DOHH2 (cell line): ENCODE data around the gene CAPZB.

Experiments used
- H3F3A ChIP-seq: fragments of 200-600 bp; sonication (generic), shearing (Covaris generic); 2 replicates; pipeline ENCODE4 v1.6.0; 2016; ENCODE audit warnings: antibody characterized with exemption, mild to moderate bottlenecking; ENCODE audit not compliant: control insufficient read depth, insufficient read depth
- H3K27ac ChIP-seq: fragments of 200-600 bp; sonication (generic); 2 replicates; pipeline ENCODE4 v1.5.1; 2014; ENCODE audit warnings: low read depth, mild to moderate bottlenecking, low read length, moderate library complexity
- H3K27me3 ChIP-seq: fragments of 200-600 bp; sonication (generic); 2 replicates; pipeline ENCODE4 v1.6.1; 2014; ENCODE audit warnings: mild to moderate bottlenecking, low read length, mixed read lengths; ENCODE audit not compliant: control insufficient read depth
- H3K36me3 ChIP-seq: fragments of 200-600 bp; sonication (generic); 2 replicates; pipeline ENCODE4 v1.6.1; 2014; ENCODE audit warnings: mild to moderate bottlenecking, low read length, moderate library complexity, mixed read lengths; ENCODE audit not compliant: control insufficient read depth
- H3K4me1 ChIP-seq: fragments of 200-600 bp; sonication (generic); 2 replicates; pipeline ENCODE4 v1.6.1; 2014; ENCODE audit warnings: mild to moderate bottlenecking, low read length, mixed read lengths; ENCODE audit not compliant: control insufficient read depth
- H3K4me2 ChIP-seq: fragments of 200-600 bp; sonication (generic); 2 replicates; pipeline ENCODE4 v1.6.0; 2014; ENCODE audit warnings: mild to moderate bottlenecking, low read length, moderate library complexity
- H3K4me3 ChIP-seq: fragments of 200-600 bp; sonication (generic); 2 replicates; pipeline ENCODE4 v1.5.1; 2014; ENCODE audit warnings: mild to moderate bottlenecking, low read length, mixed read lengths
- H3K79me2 ChIP-seq: fragments of 200-600 bp; sonication (generic); 2 replicates; pipeline ENCODE4 v1.6.1; 2014; ENCODE audit warnings: mild to moderate bottlenecking, low read length, mixed read lengths; ENCODE audit not compliant: control insufficient read depth
- H3K9me2 ChIP-seq: fragments of 200-600 bp; sonication (generic); replicated peaks from 2 replicates; pipeline ENCODE4 v1.6.1; 2014; ENCODE audit warnings: mild to moderate bottlenecking, low read length, mixed read lengths; ENCODE audit not compliant: control insufficient read depth
- H3K9me3 ChIP-seq: fragments of 200-600 bp; sonication (generic); 2 replicates; pipeline ENCODE4 v1.6.1; 2014; ENCODE audit warnings: antibody characterized with exemption, low read length, mixed read lengths; ENCODE audit not compliant: control insufficient read depth, insufficient read depth
- H4K20me1 ChIP-seq: fragments of 200-600 bp; sonication (generic); 2 replicates; pipeline ENCODE4 v1.6.0; 2014; ENCODE audit warnings: low read depth, mild to moderate bottlenecking, antibody characterized with exemption, low read length, moderate library complexity; ENCODE audit not compliant: control insufficient read depth, insufficient read depth
- CTCF ChIP-seq: fragments of 200-600 bp; sonication (generic); IDR thresholded peaks from one replicate; pipeline ENCODE4 v1.5.1; 2014; ENCODE audit warnings: antibody characterized with exemption, mild to moderate bottlenecking, low read depth, low read length; ENCODE audit not compliant: poor library complexity, severe bottlenecking
- EZH2phosphoT487 ChIP-seq: fragments of 200-600 bp; sonication (generic); IDR thresholded peaks from 2 replicates; pipeline ENCODE4 v1.6.1; 2017; ENCODE audit warnings: borderline replicate concordance, mild to moderate bottlenecking, antibody characterized with exemption, low read length, moderate library complexity, mixed read lengths

The CAPZB gene

GRCh38 chr1:19319196-19319595 lies 166.1 kb downstream of the CAPZB start:
- Histone ChIP-seq H3K4me3 (no peak overlapping the region), H3K27me3 (no peaks in the 10 kb centered on the region), H4K20me1 (no peaks in the 10 kb centered on the region), H3F3A (peaks cover 15% of the 10 kb centered on the region), H3K79me2 (peaks cover 2% of the 10 kb centered on the region; the same call in 1 of the 2 replicates), H3K4me2 (no peak overlapping the region), H3K27ac (no peak overlapping the region), H3K9me2 (no peaks in the 10 kb centered on the region), H3K4me1 (peaks cover 34% of the 10 kb centered on the region), H3K36me3 (peaks cover 8% of the 10 kb centered on the region), H3K9me3 (no peaks in the 10 kb centered on the region)
- TF ChIP-seq EZH2phosphoT487 (no peak), CTCF (no peak)

GRCh38 chr1:19317126-19317910 lies 168.0 kb downstream of the CAPZB start:
- no peaks in the 10 kb centered on the region for H3K9me2 ChIP-seq
- H3K4me1 ChIP-seq = peaks cover 52% of the 10 kb centered on the region
- peaks cover 8% of the 10 kb centered on the region for H3K36me3 ChIP-seq
- H3K27me3 ChIP-seq = no peaks in the 10 kb centered on the region
- no peak overlapping the region for H3K4me3 ChIP-seq
- H3K27ac ChIP-seq = no peak overlapping the region
- H3F3A ChIP-seq = peaks cover 30% of the 10 kb centered on the region
- H3K4me2 ChIP-seq = peak overlapping the region; percentile 97; the same call in 1 of the 2 replicates
- no peak for TF ChIP-seq CTCF
- TF ChIP-seq EZH2phosphoT487 = no peak
- H3K9me3 ChIP-seq = no peaks in the 10 kb centered on the region
- peaks cover 8% of the 10 kb centered on the region for H3K79me2 ChIP-seq
- H4K20me1 ChIP-seq = no peaks in the 10 kb centered on the region

GRCh38 chr1:19315378-19316198 lies 169.8 kb downstream of the CAPZB start:
- peak overlapping the region; percentile 94 for H3K4me3 ChIP-seq
- H3K4me2 ChIP-seq = peak overlapping the region; percentile 97
- peaks cover 22% of the 10 kb centered on the region for H3K79me2 ChIP-seq
- H3K9me3 ChIP-seq = no peaks in the 10 kb centered on the region
- H4K20me1 ChIP-seq = no peaks in the 10 kb centered on the region
- H3K27me3 ChIP-seq = no peaks in the 10 kb centered on the region
- H3K36me3 ChIP-seq = peaks cover 11% of the 10 kb centered on the region
- TF ChIP-seq EZH2phosphoT487 (no peak), CTCF (peak; percentile 24)
- H3F3A ChIP-seq = peaks cover 30% of the 10 kb centered on the region
- peak overlapping the region; percentile 86 for H3K27ac ChIP-seq
- peaks cover 61% of the 10 kb centered on the region for H3K4me1 ChIP-seq
- H3K9me2 ChIP-seq = no peaks in the 10 kb centered on the region
